Esophagus muscularis mucosa (tissue), 4 donors: ENCODE data around the gene GRAMD4. TPM values are rescaled to one million over a fixed set of nuclear protein-coding genes. Genes with fewer than 3 reads are reported as not detected.

ENCODE experiments used
- DNase-seq: peaks from one replicate; pipeline ENCODE4 v3.0.0-alpha.2; 2017; ENCODE audit errors: extremely low spot score
- H3K27ac ChIP-seq, 4 donors: fragments of 200-600 bp; sonication (generic); replicated peaks in 1 of 4; 1 replicate in 3 of 4; 2 replicates in 1 of 4; pipeline ENCODE4 v1.5.1; 2016 to 2019; ENCODE audit warnings: mild to moderate bottlenecking in 1 of 4
- H3K27me3 ChIP-seq, 4 donors: fragments of 200-600 bp; sonication (generic); one replicate each; pipeline versions ENCODE4 v1.5.1 to v1.6.0; 2016 to 2019
- H3K36me3 ChIP-seq, 4 donors: fragments of 200-600 bp; sonication (generic); one replicate each; pipeline ENCODE4 v1.5.1; 2016 to 2019
- H3K4me1 ChIP-seq, 4 donors: fragments of 200-600 bp; sonication (generic); one replicate each; pipeline ENCODE4 v1.5.1; 2016 to 2019
- H3K4me3 ChIP-seq, 4 donors: fragments of 200-600 bp; sonication (generic); 1 replicate in 2 of 4; 2 replicates in 2 of 4; pipeline ENCODE4 v1.5.1; 2016 to 2019; ENCODE audit warnings: mild to moderate bottlenecking in 4 of 4, moderate library complexity in 1 of 4
- H3K9me3 ChIP-seq, 4 donors: fragments of 200-600 bp; sonication (generic); 1 replicate in 3 of 4; 2 replicates in 1 of 4; pipeline ENCODE4 v1.5.1; 2016 to 2019
- CTCF ChIP-seq, 3 experiments: fragments of 200-600 bp in 2 of 3; fragments of 450-650 bp in 1 of 3; sonication (generic) in 2 of 3; IDR thresholded peaks; one replicate each; pipeline ENCODE4 v1.5.1; 2017 to 2019; ENCODE audit warnings: antibody characterized with exemption in 3 of 3, mild to moderate bottlenecking in 2 of 3, moderate library complexity in 1 of 3
- EP300 ChIP-seq: sonication (generic); formaldehyde crosslinking; IDR thresholded peaks from one replicate; pipeline ENCODE4 v1.6.1; 2017; ENCODE audit warnings: antibody characterized with exemption
- POLR2A ChIP-seq: fragments of 450-650 bp; IDR thresholded peaks from one replicate; pipeline ENCODE4 v1.6.1; 2017; ENCODE audit warnings: antibody characterized with exemption, moderate library complexity, mild to moderate bottlenecking, low read depth
- POLR2AphosphoS5 ChIP-seq, 2 donors: sonication (generic); formaldehyde crosslinking; IDR thresholded peaks; one replicate each; pipeline ENCODE4 v1.6.1; 2017; ENCODE audit warnings: antibody characterized with exemption in 2 of 2
- WGBS: methylation state at CpG from one replicate; pipeline ENCODE4 v1.1.5; 2018; 5-methylcytosine and 5-hydroxymethylcytosine counted together
- intact Hi-C: fragments of 100-400 bp; cut with DNase I; formaldehyde crosslinking; loops from one replicate; pipeline ENCODE4 v1.15.1; 2023
- total RNA-seq, 4 donors: library from RNA; depleted of rRNA; stranded (reverse); fragments of >200 nt; gene quantifications; one replicate each; pipeline versions ENCODE4 v1.1.0 to v1.2.1, GENCODE V29; 2016

Gene GRAMD4
- total RNA-seq, 4 donors from 2014 or later = 20.0 to 126 (median 63.8) TPM

GRCh38 chr22:46617207-46617985 is 2.8 kb upstream of the GRAMD4 start:
- Histone ChIP-seq H3K36me3 (no peaks in the 10 kb centered on the region), H3K27ac (no peak overlapping the region), H3K4me1 (peaks cover 65 to 72% (median 69%) of the 10 kb centered on the region in 4 donors), H3K9me3 (no peaks in the 10 kb centered on the region), H3K27me3 (no peaks in the 10 kb centered on the region), H3K4me3 (no peak overlapping the region)
- TF ChIP-seq CTCF (IDR thresholded peaks at IDR 0.05) (no peak), POLR2AphosphoS5 (IDR thresholded peaks at IDR 0.05) (no peak), EP300 (no peak), POLR2A (no peak)
- WGBS = 87% methylated on average over 11 of the region's 18 CpGs
- intact Hi-C loops = no loop called here
- DNase-seq = no peak

DNA sequence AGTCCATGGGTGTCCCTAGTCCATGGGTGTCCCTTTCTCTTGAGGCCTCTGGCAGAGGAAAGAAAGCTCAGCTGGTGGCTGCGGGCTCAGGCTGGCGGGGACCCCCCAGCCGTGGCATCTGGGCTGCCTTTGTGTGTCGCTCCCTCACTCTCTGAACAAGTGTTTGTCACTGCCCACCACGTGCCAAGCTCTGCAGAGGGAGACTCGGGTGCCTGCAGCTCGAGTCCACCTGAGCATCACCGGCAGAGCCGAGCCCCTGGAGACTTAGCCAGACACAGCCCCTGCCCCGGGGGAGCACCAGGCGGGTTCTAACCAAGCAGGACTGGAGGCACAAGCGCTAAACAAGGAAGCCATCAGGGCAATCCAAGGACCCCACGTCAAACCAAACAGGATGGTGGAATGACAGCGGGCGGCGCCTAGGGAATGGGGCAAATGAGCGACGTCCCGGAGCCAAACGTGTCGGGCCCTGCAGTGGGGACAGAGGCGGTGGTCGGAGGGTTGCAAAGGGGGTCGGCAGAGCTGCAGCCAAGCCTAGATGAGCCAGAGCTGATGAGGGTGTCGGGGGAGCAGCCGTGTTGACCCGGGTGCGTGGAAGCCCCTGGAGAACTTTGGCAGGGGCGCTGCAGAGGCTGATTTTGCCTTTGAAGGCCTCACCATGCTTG is 2.1 kb upstream of the GRAMD4 start:
- no peaks in the 10 kb centered on the region for H3K27me3 ChIP-seq
- no peaks in the 10 kb centered on the region for H3K36me3 ChIP-seq
- WGBS = 87% methylated on average over 25 of the region's 29 CpGs
- no peak for TF ChIP-seq POLR2A
- no peak for TF ChIP-seq CTCF (IDR thresholded peaks at IDR 0.05)
- TF ChIP-seq POLR2AphosphoS5 (IDR thresholded peaks at IDR 0.05) = no peak
- TF ChIP-seq EP300 = no peak
- H3K4me1 ChIP-seq = peaks cover 58 to 66% (median 62%) of the 10 kb centered on the region in 4 donors
- no peaks in the 10 kb centered on the region for H3K9me3 ChIP-seq
- DNase-seq = no peak
- no peak overlapping the region for H3K4me3 ChIP-seq
- intact Hi-C loops = no loop called here
- H3K27ac ChIP-seq = no peak overlapping the region

GRCh38 chr22:46618667-46619066 is 1.5 kb upstream of the GRAMD4 start:
- Histone ChIP-seq H3K9me3 (no peaks in the 10 kb centered on the region), H3K27ac (peak overlapping the region in 3 of 4 donors; percentile 60 to 63 (median 63)), H3K36me3 (no peaks in the 10 kb centered on the region), H3K27me3 (no peaks in the 10 kb centered on the region), H3K4me1 (peaks cover 53 to 64% (median 57%) of the 10 kb centered on the region in 4 donors), H3K4me3 (no peak overlapping the region)
- intact Hi-C loops = no loop called here
- no peak for TF ChIP-seq POLR2A
- TF ChIP-seq CTCF (IDR thresholded peaks at IDR 0.05) = no peak
- no peak for DNase-seq
- 88% methylated on average over 17 of the region's 19 CpGs for WGBS

DNA sequence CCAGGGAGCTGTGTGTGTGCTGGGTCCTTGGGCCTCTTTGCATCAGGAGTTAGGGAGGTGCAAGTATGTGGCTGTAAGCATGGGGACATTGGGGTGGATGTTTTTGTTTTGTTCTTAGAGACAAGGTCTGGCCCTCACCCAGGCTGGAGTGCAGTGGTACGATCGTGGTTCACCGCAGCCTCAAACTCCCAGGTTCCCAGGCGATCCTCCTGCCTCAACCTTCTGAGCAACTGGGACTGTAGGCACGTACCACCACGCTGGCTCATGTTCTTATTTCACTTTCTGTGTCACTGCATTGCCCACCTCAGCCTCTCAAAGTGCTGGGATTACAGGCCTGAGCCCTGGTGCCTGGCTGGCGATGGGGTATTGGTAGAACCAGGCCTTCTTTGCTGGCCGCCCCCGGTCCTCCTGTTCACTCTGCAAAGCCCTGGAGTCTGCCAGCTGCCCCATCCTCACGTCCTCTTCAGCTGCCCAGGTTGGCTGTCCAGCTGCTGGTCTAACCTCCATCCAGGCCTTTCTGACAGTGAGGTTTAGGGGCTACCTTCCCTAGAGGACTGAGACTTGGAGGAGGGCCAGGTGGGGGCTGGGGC is 851 bp upstream of the GRAMD4 start:
- Histone ChIP-seq H3K4me3 (no peak overlapping the region), H3K36me3 (no peaks in the 10 kb centered on the region), H3K27me3 (no peaks in the 10 kb centered on the region), H3K27ac (peak overlapping the region; percentile 42 to 63 (median 62)), H3K9me3 (no peaks in the 10 kb centered on the region), H3K4me1 (peaks cover 48 to 57% (median 50%) of the 10 kb centered on the region in 4 donors)
- TF ChIP-seq POLR2AphosphoS5 (IDR thresholded peaks at IDR 0.05) = no peak
- no peak for TF ChIP-seq POLR2A
- no peak for TF ChIP-seq EP300
- no peak for TF ChIP-seq CTCF (IDR thresholded peaks at IDR 0.05)
- DNase-seq = no peak
- WGBS = 80% methylated on average over 10 of the region's 10 CpGs
- intact Hi-C loops = no loop called here
